Sciatic nerve (tissue), 2 donors: Measurements from ENCODE around the gene SAMD15. TPM values are rescaled to one million over a fixed set of nuclear protein-coding genes. Genes with fewer than 3 reads are reported as not detected.
"Not testable (repeated sequence)": the region's sequence is repeated elsewhere in the genome, so short reads cannot be mapped to it uniquely, and the experiment has no call there.

Experiments
- ATAC-seq: fragments of 200-7000 bp; cut with Tn5 transposase; one replicate; pipeline ENCODE4 v1.9.1; 2020; ENCODE audit warnings: mild to moderate bottlenecking, moderate library complexity
- DNase-seq: peaks from one replicate; pipeline ENCODE4 v3.0.0-alpha.2; 2020; ENCODE audit warnings: low spot score
- intact Hi-C: fragments of 100-400 bp; cut with DNase I; formaldehyde crosslinking; loops from one replicate; pipeline ENCODE4 v1.14.2; 2022
- total RNA-seq: library from RNA; stranded (reverse); fragmentation: NEBNext Ultra II Directional; extraction: Animal tissue kit (Norgen Biotek cat#: 25700); gene quantifications from one replicate; pipeline ENCODE4 v1.2.1, GENCODE V29; 2021
- donor health status: DM: no; HTN: no; CAD: no.
- donor health status: DM: no; HTN: no; CAD: no.

The SAMD15 gene
- total RNA-seq, 1 donor from 2014 or later = 0.36 TPM

DNA sequence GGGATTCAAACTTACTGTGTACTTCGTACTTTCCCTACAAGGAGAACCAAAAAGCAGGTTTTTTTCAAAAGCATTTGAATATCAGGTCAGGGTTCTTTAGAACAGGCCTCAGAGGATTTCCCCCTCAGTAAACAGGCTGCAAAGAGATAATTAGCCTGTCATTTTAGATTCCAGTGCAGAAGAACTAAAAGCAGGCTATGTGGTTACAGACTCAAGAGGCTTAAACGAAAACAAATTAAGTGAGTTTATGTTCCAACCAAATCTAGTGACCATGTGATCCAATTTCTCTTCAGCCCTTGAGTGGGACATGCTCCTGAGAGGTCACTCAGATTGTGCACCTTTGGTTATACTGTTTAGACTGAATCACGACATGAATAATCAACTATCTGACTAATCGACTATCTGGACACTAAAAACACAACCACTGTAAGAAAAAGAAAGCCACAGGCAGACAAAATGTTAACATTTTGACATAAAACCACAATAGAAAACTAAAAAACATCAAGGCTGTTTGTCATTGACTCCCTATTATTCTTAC lies 4.8 kb upstream of the SAMD15 start:
- DNase-seq (no peak), ATAC-seq (no peak)
- intact Hi-C loops = no loop called here

DNA sequence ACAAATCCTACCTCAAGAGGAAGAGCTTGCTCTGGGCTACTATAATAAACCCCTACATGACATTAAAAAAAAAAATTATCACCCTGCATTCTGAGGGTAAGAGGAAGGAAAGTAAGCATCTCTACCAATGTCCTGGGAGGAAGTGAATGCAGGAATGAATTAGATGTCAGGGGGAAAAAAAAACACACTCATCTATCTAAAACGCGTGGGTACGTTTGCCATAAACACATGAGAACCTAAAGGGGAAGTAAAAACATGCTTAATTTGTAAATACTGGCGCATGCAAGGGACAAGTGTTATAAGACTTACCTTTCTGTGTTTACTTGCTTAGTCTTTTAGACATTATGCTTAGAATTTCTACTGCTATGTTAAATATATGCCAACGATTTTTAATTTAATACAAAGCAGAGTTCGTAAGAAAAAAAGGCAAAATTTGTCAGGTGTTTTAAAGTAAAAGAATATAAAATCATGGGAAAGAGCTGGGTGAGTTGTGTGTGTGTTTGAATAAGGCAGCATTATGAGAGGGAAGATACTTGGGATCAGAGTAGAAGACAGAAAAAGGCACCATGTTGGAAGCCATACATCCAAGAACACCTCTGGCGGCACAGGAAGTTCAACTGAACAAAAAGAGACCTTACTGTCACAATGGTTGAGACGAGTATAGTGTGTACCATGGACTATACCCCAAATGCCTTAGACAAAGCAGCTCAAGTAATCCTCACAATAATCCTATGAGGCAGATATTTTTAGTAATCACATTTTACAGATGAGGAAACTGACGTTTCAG lies 1.8 kb upstream of the SAMD15 start:
- DNase-seq (no peak), ATAC-seq (no peak)
- intact Hi-C loops = no loop called here

DNA sequence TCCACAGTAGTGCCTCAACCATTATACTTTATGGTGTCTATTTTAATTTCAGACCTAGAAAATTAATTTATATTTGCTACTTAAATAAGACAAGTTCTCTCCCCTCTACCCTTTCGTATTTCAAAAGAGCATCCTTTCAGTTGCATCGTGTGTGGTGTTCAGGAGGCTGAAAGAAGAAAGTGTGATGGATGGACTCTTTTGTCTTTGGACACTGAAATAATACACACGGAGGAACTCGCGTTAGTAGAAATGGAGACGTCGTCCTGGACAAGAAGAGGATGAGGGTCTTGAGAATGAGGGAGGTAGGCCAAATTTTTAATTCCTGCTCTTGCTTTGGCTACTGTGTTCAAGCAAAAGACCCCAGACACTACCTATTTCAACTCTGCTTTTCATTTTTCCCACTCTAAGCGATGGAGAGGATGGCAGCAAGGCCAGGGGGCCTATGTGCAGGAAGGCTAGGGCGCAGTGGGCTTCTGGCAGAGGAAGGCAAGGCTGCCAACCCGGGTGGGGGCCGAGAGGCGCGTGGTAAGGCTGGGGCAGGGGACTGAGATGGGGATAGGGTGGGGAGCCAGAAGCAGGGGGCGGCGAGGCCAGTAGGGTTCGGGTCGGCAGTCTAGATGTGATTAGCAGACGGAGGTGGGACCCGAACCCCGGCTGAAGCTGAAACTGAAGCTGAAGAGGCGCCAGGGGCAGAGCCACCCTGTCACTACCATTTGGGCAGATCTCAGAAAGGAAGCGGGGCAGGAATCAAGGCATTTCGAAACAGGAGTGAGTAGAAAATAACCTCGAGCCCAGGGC lies 1.0 kb upstream of the SAMD15 start:
- peak; percentile 59 for DNase-seq
- ATAC-seq = peak; percentile 3
- intact Hi-C loops = no loop called here

DNA sequence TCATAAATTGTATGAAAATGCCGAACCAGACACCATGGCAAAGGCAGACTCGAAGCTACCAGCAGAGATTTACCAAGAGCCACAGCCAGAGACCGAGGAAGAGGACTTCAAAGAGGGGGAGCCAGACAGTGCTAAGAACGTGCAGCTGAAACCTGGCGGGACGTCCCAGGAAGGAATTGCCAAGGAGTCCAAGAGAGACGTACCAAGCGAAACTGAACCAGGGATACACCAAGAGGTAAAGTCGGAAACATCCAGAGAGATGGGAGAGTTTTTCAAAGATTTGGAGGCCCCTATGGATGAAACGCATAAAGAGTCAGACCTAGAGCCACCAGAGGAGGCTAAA lies 294 bp downstream of the SAMD15 start:
- ATAC-seq = no peak
- DNase-seq = no peak
- intact Hi-C loops = no loop called here

DNA sequence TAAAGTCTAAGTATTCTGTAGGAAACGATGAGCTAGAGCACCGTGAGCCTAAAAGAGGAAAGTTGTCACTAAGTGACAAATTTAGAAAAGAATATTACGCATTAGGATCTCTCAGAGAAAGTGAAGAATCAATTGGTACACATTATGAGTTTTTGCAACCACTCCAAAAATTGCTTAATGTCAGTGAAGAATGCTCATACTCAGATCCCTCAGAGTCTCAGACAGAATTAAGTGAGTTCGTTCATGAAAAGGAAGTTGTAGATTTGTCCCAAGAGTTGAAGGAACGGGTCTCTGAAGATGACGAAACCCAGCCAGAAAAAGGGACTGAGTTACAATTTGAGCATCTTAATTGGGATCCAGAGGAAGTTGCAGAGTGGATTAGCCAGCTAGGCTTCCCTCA lies 1.5 kb downstream of the SAMD15 start:
- ATAC-seq = no peak
- DNase-seq = no peak
- intact Hi-C loops = no loop called here

DNA sequence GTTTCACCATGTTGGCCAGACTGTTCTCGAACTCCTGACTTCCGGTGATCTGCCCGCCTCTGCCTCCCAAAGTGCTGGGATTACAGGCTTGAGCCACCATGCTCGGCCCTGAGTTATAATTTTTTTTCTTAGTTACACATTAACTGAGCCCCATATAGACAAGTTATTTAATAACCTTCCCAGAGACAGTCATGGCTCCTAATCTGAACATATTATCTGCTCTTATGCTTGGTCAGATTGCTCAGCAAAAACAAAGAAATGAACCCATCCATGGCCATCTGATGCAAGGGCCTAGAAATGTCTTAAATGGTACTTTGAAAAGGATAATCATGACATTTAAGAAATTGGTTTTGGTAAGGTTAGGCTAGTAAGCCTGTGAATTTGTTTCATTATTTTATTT lies 13.0 kb downstream of the SAMD15 start:
- ATAC-seq (no peak), DNase-seq (no peak)
- intact Hi-C loops = no loop called here

DNA sequence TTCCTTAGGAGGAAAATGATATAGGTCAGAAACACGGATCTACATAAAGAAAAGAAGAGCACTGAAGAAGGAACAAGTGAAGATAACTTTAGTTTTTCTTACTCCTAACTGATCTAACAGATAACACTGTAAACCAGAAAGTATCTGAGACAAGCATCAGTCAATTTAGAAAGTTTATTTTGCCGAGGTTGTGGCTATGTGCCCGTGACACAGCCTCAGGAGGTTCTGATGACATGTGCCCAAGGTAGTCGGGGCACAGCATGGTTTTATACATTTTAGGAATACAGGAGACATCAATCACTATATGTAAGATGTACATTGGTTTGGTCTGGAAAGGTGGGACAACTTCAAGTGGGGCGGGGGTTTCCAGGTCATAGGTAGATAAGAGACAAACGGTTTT lies 23.0 kb downstream of the SAMD15 start:
- ATAC-seq = no peak
- intact Hi-C loops = no loop called here
- DNase-seq = no peak

DNA sequence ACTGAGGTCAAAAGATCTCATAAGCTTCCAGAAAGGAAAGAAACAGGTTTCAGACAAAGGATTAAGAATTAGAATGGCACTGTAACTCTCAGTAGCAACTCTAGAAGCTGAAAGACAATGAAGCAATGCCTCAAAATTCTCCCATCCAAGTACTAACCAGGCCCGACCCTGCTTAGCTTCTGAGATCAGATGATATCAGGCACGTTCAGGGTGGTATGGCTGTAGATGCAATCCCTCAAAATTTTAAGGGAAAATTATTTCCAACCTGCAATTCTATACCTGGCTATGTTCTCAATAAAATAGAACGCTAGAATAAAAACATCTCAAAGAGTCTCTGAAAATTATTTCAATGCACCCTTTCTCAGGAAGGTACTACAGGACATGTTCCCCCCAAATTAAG lies 26.6 kb downstream of the SAMD15 start:
- intact Hi-C loops = no loop called here
- DNase-seq (no peak), ATAC-seq (no peak)

DNA sequence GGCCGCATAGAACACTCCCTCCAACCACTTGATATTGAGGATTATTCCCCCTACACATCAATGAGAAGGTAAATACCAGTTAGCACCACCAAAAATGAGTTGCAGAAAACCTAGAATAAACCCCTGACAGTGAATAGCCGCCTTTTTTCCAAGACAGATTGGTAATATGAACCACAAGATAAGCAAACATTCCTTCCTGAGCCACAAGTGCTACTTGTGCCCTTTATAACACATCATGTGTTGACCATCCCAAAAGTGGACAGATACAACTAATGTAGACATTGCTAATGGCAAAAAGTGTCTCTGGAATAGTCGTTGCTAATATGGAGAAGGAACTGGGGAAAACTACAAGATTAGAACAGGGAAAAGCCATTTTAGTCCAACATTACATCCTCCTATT lies 28.9 kb downstream of the SAMD15 start:
- DNase-seq (no peak), ATAC-seq (no peak)
- intact Hi-C loops = no loop called here

DNA sequence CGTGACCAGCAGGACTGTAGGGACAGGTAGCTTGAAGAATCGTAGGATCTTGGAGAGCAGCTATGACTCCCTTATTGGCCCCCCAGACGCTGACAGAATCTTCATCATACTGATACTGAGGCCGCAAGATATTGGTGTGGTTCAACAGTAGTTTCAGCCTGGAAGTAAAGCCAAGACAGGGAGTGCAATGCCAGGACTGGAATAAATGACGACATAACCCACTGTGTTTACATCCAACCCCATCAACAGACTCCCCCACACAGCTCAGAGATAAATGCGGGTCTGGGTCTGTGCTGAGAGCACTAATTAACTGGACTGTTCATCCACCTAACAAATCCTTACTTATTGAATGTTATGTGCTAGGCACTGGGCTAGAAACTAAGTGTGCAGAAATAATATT lies 29.5 kb downstream of the SAMD15 start:
- ATAC-seq (no peak), DNase-seq (no peak)
- intact Hi-C loops = no loop called here

DNA sequence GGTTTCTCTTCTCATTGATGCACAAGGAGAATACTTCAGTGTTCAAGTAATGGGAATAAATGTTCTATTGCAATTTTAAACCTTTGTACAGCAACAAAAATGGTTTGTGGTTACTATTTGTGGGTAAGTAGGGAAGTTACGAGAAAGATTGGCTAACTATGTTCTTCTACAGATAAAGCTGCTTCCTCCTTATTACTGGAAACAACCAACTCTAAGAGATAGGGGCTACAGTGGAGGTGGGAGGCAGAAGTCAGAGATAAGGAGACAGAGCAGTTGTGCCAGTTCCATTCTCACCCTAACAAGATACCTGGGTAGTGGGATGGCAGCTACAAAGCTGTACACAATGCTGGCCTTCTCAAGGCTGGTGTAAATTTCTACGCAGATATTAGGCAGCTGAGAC lies 30.0 kb downstream of the SAMD15 start:
- ATAC-seq (no peak), DNase-seq (no peak)

DNA sequence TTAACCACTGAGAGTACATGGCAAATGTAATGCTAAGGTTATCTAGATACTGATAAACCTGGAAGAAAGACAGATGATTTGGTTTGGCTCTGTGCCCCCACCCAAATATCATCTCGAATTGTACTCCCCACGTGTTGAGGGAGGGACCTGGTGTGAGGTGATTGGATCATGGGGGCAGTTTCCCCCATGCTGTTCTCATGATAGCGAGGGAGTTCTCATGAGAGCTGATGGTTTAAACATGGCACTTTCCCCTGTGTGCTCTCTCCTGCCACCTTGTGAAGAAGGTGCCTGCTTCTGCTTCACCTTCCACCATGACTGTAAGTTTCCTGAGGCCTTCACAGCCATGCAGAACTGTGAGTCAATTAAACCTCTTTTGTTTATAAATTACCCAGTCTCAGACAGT lies 32.0 kb downstream of the SAMD15 start:
- DNase-seq = no peak
- intact Hi-C loops = no loop called here
- no peak for ATAC-seq

More for the DNA sequence above, 30.0 kb downstream of the SAMD15 start:
- intact Hi-C loops = no loop called here

DNA sequence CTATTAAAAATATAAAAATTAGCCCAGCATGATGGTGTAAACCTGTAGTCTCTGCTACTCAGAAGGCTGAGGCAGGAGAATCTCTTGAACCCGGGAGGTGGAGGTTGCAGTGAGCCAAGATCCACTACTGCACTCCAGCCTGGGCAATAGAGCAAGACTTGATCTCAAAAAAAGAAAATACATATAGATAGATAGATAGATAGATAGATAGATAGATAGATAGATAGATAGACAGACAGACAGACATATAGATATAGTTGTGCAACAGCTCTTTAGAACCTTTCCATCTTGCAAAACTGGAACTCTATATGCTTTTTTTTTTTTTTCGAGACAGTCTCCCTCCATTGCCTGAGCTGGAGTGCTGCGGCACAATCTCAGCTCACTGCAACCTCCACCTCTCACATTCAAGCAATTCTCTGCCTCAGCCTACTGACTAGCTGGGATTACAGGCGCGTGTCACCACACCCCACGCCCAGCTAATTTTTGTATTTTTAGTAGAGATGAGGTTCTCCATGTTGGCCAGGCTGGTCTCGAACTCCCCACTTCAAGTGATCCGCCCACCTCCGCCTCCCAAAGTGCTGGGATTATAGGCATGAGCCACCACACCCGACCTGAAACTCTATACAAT lies 38.3 kb downstream of the SAMD15 start:
- ATAC-seq, intact Hi-C loops, DNase-seq: not testable (repeated sequence)

DNA sequence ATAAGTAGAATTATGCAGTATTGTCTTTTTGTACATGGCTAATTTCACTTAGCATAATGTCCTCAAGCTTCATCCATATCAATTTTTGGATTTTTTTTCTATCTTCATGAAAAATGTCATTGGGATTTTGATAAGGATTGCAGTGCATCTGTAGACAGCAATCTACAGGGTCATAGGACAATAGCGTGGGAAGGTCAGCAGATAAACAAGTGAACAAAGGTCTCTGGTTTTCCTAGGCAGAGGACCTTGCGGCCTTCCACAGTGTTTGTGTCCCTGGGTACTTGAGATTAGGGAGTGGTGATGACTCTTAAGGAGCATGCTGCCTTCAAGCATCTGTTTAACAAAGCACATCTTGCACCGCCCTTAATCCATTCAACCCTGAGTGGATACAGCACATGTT lies 38.9 kb downstream of the SAMD15 start:
- DNase-seq, intact Hi-C loops, ATAC-seq: not testable (repeated sequence)

DNA sequence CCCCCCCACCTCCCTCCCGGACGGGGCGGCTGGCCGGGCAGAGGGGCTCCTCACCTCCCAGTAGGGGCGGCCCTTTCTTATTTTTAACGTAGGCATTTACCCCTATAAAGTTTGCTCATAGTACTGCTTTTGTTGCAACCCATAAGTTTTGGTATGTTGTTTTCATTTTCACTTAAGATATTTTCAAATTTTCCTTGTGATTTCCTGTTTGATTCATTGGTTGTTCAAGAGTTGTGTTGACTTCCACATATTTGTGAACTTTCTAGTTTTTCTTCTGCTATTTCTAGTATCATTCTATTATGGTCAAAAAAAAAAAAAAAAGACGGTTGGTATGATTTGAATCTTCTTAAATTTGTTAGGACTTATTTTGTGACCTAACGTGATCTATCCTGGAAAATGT lies 39.7 kb downstream of the SAMD15 start:
- ATAC-seq = no peak
- intact Hi-C loops = no loop called here
- no peak for DNase-seq

DNA sequence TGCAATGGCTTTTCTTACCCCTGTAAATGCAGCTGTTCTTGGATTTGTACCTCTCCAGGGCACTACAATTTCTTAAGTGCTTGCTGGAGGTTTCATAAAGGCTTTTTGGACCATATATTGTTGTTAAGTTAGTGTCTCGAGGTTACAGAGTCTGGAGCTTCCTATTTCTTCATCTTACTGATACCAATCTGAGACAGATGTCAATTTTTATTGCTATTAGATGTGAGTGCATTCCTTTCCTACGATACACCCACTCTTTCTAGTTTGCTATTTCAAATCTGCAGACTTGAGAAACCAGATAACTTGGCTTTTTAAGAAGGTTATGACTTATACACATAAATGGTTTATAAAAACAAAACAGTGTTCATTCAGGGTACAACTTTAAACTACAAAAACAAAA lies 44.0 kb downstream of the SAMD15 start:
- ATAC-seq = no peak

DNA sequence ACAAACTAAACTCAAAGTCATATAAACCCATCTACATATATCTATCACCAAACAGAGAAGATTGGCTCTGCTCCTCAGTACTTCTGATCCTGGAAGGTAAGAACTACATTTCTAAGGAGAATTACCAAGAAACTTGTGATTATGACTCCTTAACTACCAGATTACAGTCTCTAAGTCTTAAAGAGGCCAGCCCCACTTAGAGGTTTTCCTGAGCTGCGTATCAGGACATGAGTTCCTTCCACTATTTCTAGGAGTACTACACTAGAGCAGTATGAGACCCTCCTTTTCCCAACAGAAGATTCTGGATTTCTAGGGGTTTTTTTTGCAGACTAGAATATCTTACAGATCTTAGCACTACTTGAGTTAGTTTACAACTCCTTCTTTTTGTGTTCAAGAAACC lies 46.2 kb downstream of the SAMD15 start, which contains the start of gene NOXRED1:
TSS of gene NOXRED1 (minus strand) at position 101 of the 400 bp plus-strand sequence. CDS start 634 bp downstream, outside the sequence.
- ATAC-seq = no peak
- DNase-seq = no peak
- intact Hi-C loops = no loop called here

More for the DNA sequence above, 44.0 kb downstream of the SAMD15 start:
- intact Hi-C loops = no loop called here
- no peak for DNase-seq

DNA sequence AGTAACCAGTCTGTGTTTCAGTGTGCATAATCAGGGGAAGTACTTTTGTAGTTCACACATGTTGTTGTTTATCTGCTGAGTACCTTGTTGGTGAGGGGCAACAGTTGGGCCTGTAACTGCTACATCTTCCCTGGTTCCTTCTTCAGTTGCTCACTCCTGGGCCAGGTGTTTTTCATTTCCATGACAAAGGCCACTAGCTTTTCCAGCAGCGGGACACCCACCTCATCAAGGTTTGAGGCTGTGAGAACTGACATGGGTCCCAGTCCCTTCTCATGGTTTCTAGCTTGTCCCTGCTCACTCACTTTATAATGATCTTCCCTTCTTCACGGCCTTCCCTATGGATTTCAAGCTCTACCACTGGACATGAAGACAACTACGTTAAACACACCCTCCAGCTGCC lies 47.7 kb downstream of the SAMD15 start:
- intact Hi-C loops = no loop called here
- DNase-seq (no peak), ATAC-seq (no peak)

DNA sequence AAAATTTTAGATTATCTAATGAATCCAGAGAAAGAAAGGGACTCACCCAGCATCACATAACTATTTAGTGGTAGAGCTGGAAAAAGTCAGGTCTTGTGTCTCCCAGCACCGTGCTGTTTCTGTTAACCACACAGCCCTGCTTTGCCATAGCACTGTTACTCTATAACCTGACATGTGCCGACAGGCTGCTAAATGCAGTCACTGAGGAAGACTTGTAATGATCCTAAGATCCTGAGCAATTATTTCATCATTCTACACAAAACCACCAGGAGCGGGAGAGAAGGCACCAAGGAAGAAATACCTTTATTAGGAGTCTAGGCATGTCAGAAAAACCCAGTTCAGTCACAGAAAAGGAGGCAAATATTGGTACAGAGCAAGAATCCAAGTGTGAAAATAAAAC lies 49.2 kb downstream of the SAMD15 start:
- intact Hi-C loops = no loop called here
- ATAC-seq = no peak
- DNase-seq = no peak

DNA sequence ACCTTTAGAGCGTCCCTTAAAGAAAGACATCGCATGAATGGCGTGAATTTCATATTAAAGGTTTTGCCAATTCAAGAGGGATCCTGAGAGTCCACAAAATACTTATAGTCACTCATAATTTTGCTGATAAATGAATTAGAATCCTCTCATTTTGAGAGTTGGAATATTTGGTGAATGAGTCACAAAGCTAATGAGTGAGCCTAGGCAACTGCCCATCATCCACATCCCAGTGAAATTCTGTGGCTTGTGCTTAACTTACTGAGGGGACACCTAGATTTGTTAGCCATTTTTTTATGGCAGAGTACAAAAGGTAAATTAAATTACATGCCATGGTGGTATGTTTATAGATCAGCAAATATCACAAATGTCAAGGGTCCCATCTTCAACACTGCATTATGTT lies 58.9 kb downstream of the SAMD15 start:
- intact Hi-C loops = no loop called here
- ATAC-seq (no peak), DNase-seq (no peak)
